Smooth muscle cell of the coronary artery (primary cell): ENCODE measurements around the gene TAF11. TPM values are rescaled to one million over a fixed set of nuclear protein-coding genes. Genes with fewer than 3 reads are reported as not detected.

Source experiments
- total RNA-seq: library from RNA; depleted of rRNA; stranded (reverse); fragments of >200 nt; gene quantifications from 2 replicates; pipeline ENCODE4 v1.2.3, GENCODE V29; 2014; ENCODE audit warnings: low replicate concordance

Gene TAF11, protein sequence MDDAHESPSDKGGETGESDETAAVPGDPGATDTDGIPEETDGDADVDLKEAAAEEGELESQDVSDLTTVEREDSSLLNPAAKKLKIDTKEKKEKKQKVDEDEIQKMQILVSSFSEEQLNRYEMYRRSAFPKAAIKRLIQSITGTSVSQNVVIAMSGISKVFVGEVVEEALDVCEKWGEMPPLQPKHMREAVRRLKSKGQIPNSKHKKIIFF
- total RNA-seq, result 9.0 and 18.9 TPM in 2 replicates

DNA sequence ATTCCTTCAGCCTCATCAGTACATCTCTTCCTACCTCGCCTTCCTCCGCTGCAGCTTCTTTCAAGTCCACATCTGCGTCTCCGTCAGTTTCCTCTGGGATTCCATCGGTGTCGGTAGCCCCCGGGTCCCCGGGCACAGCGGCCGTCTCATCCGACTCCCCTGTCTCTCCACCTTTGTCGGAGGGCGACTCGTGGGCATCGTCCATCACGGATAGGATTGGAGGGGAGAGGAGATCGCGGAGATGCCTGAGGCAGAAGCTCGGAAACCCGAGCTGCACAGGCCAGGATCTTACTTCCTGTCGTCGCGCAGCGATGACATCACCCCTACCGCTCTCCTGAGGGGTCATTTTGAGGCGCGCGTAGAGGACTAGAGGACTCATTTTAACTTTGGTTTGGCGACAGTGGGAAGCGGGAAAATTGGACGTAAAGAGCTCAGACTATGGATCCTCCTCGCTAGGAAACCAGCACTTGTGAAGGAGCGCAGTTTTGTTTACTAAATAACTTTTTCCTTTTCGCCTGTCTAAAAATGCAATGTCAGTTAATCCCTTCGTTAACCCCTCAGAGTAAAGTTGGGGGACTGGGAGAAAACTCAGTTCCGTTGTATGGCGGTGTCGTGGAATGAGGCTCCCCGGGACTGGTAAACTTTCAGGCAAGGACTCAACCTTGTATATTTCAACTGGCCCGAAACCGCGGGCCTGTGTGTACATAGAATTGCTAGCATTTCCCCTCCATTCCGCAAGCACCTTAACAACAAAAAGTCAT is at the start of gene TAF11:
Gene TAF11 (minus strand): TSS at position 290 of the 761 bp plus-strand sequence. CDS start 85 bp downstream, at position 205.

DNA sequence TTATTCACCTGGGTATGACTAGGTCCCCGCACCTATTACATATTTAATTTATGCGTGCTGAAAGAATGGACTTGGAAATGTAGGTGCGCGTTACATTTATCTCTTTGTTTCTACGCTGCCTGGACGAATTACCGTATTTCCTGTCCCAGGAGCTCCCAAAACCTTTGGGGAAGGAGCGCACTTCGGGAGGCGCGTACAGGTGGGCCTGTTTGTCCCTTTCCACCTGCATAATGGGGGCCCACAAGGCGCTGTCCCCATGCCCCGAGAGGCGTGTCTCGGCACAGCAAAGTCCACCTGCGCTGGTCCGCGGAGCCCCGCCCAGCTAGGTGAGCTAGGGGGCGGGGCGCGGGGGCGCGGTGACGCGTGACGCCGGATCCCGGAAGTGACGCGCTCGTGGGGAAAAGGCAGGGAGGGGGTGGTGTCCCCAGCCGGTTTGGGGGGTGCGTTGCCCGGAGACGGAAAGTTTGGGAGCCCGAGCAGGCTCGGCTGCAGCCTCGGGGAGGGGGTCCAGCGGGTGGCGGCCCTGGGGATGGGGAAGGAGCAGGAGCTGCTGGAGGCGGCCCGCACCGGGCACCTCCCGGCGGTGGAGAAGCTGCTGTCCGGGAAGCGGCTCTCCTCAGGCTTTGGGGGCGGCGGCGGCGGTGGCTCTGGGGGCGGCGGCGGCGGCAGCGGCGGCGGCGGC is 1.2 kb upstream of the TAF11 start, which contains the start of gene ANKS1A:
Gene ANKS1A (plus strand): TSS at position 382 of the 682 bp plus-strand sequence. CDS start 148 bp downstream, at position 530.

Other genes starting within 250 kb of the TAF11 start
- gene ILRUN, start 191.3 kb downstream of the TAF11 start, total RNA-seq, result 31.9 and 35.0 TPM in 2 replicates
- gene SNRPC, start 130.5 kb downstream of the TAF11 start, total RNA-seq, result 24.9 and 65.5 TPM in 2 replicates
- gene BLTP3A, start 96.0 kb downstream of the TAF11 start, total RNA-seq, result 2.7 and 6.4 TPM in 2 replicates
- 5.9 and 6.8 TPM in 2 replicates for gene ANKS1A, start 1.2 kb upstream of the TAF11 start, total RNA-seq